KOPT-K1 (cell line): ENCODE results near the gene CCDC70.
"Not testable (repeated sequence)": the region's sequence is repeated elsewhere in the genome, so short reads cannot be mapped to it uniquely, and the experiment has no call there.

Source experiments
- H3K27ac ChIP-seq: fragments of 200-600 bp; sonication (generic); 2 replicates; pipeline ENCODE4 v1.5.1; 2016; ENCODE audit warnings: antibody characterized with exemption, mild to moderate bottlenecking, low read depth, low read length; ENCODE audit not compliant: poor library complexity, severe bottlenecking
- H3K36me3 ChIP-seq: fragments of 200-600 bp; sonication (generic); 2 replicates; pipeline ENCODE4 v1.5.1; 2017; ENCODE audit warnings: antibody characterized with exemption, mild to moderate bottlenecking, low read length, moderate library complexity; ENCODE audit not compliant: insufficient read depth
- H3K9me3 ChIP-seq: fragments of 200-600 bp; sonication (generic); 2 replicates; pipeline ENCODE4 v1.5.1; 2017; ENCODE audit warnings: antibody characterized with exemption, low read length, mild to moderate bottlenecking; ENCODE audit not compliant: insufficient read depth, poor library complexity, severe bottlenecking

CCDC70 gene

GRCh38 chr13:51902776-51903175, 41.0 kb downstream of the CCDC70 start:
- Histone ChIP-seq H3K9me3 (no peaks in the 10 kb centered on the region), H3K27ac (no peak overlapping the region), H3K36me3 (no peaks in the 10 kb centered on the region)

DNA sequence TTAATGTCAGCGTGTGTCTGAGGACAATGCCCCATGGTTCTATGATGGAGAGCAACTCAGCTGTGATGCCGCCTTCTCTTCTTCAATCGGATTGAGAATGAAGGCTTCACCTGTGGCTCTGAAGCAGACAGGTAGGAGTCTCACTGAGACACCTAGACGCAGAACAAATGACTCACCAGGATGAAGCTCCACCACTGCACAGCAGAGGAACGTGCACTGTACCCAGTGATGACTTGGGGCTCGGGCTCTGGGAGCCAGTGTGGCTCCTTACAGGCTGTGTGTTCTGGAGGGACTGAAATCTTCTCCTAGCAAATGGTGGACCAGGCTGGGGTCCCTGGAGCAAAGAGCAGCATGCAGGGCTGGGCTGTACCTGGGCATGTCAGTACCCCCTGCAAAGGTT, 44.0 kb downstream of the CCDC70 start:
- no peaks in the 10 kb centered on the region for H3K9me3 ChIP-seq
- H3K27ac ChIP-seq: no peak overlapping the region
- no peaks in the 10 kb centered on the region for H3K36me3 ChIP-seq

DNA sequence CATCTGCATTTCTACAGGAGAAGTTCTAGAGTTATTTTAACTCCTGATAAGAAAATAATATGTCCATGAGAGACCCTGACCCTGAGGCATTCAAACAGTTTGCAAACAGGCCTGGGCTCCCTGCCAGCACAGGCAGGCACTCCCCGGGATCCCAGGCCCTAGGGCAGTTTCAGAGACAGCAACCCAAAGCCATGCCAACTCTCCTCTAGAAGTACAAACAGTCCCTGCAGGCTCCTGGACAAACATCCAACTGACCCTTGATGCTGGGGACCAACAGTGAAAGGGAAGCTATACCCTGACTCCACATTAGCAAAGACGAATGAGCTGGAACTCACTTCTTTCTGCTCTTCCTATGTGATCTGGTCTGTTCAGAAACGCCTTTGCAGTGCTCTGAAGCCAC, 44.8 kb downstream of the CCDC70 start:
- Histone ChIP-seq H3K9me3 (no peaks in the 10 kb centered on the region), H3K36me3 (no peaks in the 10 kb centered on the region), H3K27ac (no peak overlapping the region)

GRCh38 chr13:51907040-51907732, 45.4 kb downstream of the CCDC70 start:
- no peaks in the 10 kb centered on the region for H3K36me3 ChIP-seq
- H3K9me3 ChIP-seq: no peaks in the 10 kb centered on the region
- H3K27ac ChIP-seq: no peak overlapping the region

DNA sequence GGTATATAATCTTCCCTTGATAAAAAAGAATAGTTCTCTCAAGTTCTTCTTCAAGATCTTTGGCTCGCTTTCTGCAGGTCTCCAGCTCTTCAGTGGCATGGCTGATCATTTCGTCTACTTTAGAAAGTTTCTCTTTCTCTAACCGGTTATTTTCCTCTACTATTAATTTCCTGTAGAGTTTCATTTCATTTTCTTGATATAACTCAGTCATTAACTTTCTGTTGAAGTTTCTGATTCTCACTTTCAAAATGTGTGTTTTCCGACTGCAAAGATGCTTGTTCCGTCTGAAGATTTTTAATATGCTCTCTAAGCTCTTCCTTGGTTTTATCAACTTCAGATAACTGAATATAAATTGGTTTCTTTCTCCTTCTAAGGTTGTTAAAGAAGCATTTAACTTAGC, 47.5 kb downstream of the CCDC70 start:
- not testable (repeated sequence) for H3K36me3 ChIP-seq, H3K27ac ChIP-seq, H3K9me3 ChIP-seq

- H3K27ac ChIP-seq: no peak overlapping the region
- H3K36me3 ChIP-seq: no peaks in the 10 kb centered on the region
- no peaks in the 10 kb centered on the region for H3K9me3 ChIP-seq
These were observed 48.7 kb downstream of the CCDC70 start for GRCh38 chr13:51910508-51910907.

GRCh38 chr13:51912091-51912490, 50.3 kb downstream of the CCDC70 start:
- no peaks in the 10 kb centered on the region for H3K9me3 ChIP-seq
- H3K27ac ChIP-seq: no peak overlapping the region
- H3K36me3 ChIP-seq: no peaks in the 10 kb centered on the region

GRCh38 chr13:51912511-51913225, 50.9 kb downstream of the CCDC70 start:
- Histone ChIP-seq H3K9me3 (no peaks in the 10 kb centered on the region), H3K36me3 (no peaks in the 10 kb centered on the region), H3K27ac (no peak overlapping the region)

DNA sequence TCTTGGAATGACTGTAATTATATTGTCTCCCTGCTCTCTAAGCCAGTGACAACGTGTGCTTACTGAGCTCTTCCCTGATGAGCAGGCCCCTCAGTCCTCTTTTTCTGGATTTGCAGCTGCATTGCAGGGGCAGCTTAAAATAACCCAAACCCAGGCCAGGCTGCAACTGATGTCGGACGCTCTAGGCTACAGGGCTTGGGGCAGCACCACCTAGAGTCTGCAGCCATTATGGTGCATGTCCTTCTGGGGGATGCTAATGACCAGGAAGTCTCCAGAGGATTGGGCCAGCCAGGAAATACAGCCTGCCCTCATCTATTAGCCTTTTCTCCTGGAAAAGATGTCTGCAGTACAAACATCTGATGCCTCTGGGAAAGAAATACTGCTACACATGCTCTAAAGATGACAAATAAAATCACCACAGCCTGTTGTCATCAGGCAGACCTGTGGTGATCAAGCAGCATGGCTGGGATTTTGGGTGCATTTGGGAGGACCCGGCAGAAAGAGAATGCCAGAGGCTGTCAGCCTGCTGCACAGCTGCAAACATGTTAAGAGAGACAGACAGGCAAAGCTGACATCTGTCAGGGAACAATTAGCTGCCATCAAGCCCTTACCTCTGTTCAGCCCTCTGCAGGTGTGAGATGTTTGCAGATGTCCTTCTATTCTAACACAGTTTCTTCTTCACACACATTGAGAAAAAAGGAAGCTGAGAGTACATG, 51.8 kb downstream of the CCDC70 start:
- H3K27ac ChIP-seq: no peak overlapping the region
- H3K9me3 ChIP-seq: no peaks in the 10 kb centered on the region
- no peaks in the 10 kb centered on the region for H3K36me3 ChIP-seq

DNA sequence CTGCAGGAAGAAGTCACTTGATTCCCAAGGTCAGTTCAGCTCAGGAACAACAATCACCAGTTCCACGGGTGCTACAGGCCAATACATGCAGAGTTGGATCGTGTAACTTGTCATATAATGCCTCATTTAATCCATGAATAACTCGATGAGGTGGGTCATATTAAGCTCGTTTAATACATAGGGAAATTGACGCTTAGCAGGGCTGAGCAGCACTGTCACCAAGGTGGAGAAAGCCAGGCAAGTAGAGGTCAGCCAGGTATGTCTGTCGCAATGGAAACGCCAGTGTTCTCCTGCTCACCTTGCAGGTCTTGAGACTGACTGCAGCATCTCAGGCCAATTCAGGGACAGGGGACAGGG, 52.3 kb downstream of the CCDC70 start:
- H3K27ac ChIP-seq: no peak overlapping the region
- no peaks in the 10 kb centered on the region for H3K9me3 ChIP-seq
- no peaks in the 10 kb centered on the region for H3K36me3 ChIP-seq
